Measurements from ENCODE around the gene ANGPTL1. TPM values are rescaled to one million over a fixed set of nuclear protein-coding genes. Genes with fewer than 3 reads are reported as not detected.
"Not testable (repeated sequence)": the region's sequence is repeated elsewhere in the genome, so short reads cannot be mapped to it uniquely, and the experiment has no call there.

The ANGPTL1 gene
- total and polyA plus RNA-seq, 10 of the 15 experiments (the other 5 are each of a cell fraction or from before 2014, with no cell fraction given): not detected

DNA sequence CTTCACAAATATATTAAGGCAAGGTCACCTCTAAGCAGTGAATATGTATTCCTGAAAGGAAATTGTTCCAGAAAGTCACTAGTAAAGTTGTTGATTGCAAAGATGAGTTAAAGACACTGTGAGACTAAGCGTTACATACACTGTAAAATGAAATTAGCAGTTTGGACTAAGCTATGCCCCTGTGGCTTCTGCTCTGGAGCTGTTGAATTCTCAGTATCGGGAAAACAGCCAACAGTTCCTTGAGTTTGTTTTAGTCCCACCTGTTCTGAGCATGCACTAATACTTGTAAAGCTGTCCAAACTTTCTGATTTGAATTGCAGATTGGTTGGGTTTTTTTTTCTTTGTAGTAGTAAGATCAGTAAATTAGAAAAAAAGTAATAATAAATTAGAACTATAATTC is 21.0 kb downstream of the ANGPTL1 start:
- Histone ChIP-seq H3K36me3 (ENCODE audit: control insufficient read depth in 2 of 2, insufficient read depth in 2 of 2, low read length in 1 of 2) (no peaks in the 10 kb centered on the region), H3K4me2 (ENCODE audit: control insufficient read depth, insufficient read depth) (no peak overlapping the region), H4K20me1 (ENCODE audit: control insufficient read depth, insufficient read depth) (no peaks in the 10 kb centered on the region), H3K27ac (ENCODE audit: control insufficient read depth, insufficient read depth) (no peak overlapping the region), H3K27me3 (replicated peaks in 1 of 2; ENCODE audit: control insufficient read depth in 2 of 2, insufficient read depth in 2 of 2, low read length in 1 of 2) (no peaks in the 10 kb centered on the region), H3K79me2 (ENCODE audit: control insufficient read depth, insufficient read depth, low read length) (no peaks in the 10 kb centered on the region), H3K4me3 (no peak overlapping the region), H3K4me1 (ENCODE audit: control insufficient read depth, insufficient read depth, low read length) (no peaks in the 10 kb centered on the region), H3K9ac (ENCODE audit: control insufficient read depth, insufficient read depth, low read length) (no peak overlapping the region), H3K9me3 (replicated peaks; ENCODE audit: control insufficient read depth, insufficient read depth, low read length) (no peaks in the 10 kb centered on the region), H2AFZ (ENCODE audit: control insufficient read depth, low read depth, low read length) (no peak overlapping the region)
- RAD21 ChIA-PET (ENCODE audit: unreplicated experiment): no interaction called here
- POLR2A ChIA-PET: no interaction called here
- no peak for FAIRE-seq
- 67% methylated on average over 2 of the region's 2 CpGs for WGBS (ENCODE audit: insufficient coverage, insufficient replicate concordance, low lambda C conversion rate, missing lambda C conversion rate)
- ATAC-seq: no peak
- no peak for DNase-seq (ENCODE audit: low read depth, low spot score)
- in situ Hi-C loops (cut with MboI) (no loop called here), intact Hi-C loops (cut with micrococcal nuclease; ENCODE audit: unreplicated experiment) (no loop called here)
- CTCF ChIA-PET: interaction anchor here (0.8 to 1.1 kb wide), 2 partner anchors 74 to 154 kb away, joined by 3 read pairs; no protein-coding TSS in a partner anchor
- no TSS peak for BruUV-seq (replicated peaks)
- SMC1A ChIA-PET (ENCODE audit: uncharacterized antibody, unreplicated experiment): no interaction called here
- TF ChIP-seq NR2C2 (IDR thresholded peaks at IDR 0.05; ENCODE audit: borderline replicate concordance, control insufficient read depth, insufficient read length, low read depth): no peak
- TF ChIP-seq, protein P1, sequence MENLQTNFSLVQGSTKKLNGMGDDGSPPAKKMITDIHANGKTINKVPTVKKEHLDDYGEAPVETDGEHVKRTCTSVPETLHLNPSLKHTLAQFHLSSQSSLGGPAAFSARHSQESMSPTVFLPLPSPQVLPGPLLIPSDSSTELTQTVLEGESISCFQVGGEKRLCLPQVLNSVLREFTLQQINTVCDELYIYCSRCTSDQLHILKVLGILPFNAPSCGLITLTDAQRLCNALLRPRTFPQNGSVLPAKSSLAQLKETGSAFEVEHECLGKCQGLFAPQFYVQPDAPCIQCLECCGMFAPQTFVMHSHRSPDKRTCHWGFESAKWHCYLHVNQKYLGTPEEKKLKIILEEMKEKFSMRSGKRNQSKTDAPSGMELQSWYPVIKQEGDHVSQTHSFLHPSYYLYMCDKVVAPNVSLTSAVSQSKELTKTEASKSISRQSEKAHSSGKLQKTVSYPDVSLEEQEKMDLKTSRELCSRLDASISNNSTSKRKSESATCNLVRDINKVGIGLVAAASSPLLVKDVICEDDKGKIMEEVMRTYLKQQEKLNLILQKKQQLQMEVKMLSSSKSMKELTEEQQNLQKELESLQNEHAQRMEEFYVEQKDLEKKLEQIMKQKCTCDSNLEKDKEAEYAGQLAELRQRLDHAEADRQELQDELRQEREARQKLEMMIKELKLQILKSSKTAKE (IDR thresholded peaks at IDR 0.05; ENCODE audit: low read depth, poor library complexity, severe bottlenecking): no peak

DNA sequence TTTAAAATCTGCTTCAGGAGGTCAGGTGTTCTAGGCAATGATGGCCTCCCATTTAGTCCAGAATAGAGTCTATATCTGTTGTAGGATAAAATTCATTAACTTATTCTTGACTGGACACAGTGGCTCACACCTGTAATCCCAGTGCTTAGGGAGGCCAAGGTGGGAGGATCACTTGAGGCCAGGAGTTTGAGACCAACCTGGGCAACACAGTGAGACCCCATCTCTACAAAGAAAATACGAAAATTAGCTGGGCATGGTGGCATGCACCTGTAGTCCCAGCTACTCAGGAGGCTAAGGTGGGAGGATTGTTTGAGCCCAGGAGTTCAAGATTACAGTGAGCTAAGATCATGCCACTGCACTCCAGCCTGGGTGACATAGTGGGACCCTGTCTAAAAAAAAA is 23.0 kb downstream of the ANGPTL1 start:
- H3K27ac ChIP-seq (ENCODE audit: control insufficient read depth, insufficient read depth); H3K4me2 ChIP-seq (ENCODE audit: control insufficient read depth, insufficient read depth); RAD21 ChIA-PET (ENCODE audit: unreplicated experiment); H3K36me3 ChIP-seq (ENCODE audit: control insufficient read depth in 2 of 2, insufficient read depth in 2 of 2, low read length in 1 of 2); H3K79me2 ChIP-seq (ENCODE audit: control insufficient read depth, insufficient read depth, low read length); CTCF ChIA-PET; FAIRE-seq; H2AFZ ChIP-seq (ENCODE audit: control insufficient read depth, low read depth, low read length); BruUV-seq (replicated peaks); H3K27me3 ChIP-seq (replicated peaks in 1 of 2; ENCODE audit: control insufficient read depth in 2 of 2, insufficient read depth in 2 of 2, low read length in 1 of 2); H3K9ac ChIP-seq (ENCODE audit: control insufficient read depth, insufficient read depth, low read length); H4K20me1 ChIP-seq (ENCODE audit: control insufficient read depth, insufficient read depth); in situ Hi-C loops (cut with MboI); DNase-seq (ENCODE audit: low read depth, low spot score); H3K9me3 ChIP-seq (replicated peaks; ENCODE audit: control insufficient read depth, insufficient read depth, low read length); intact Hi-C loops (cut with micrococcal nuclease; ENCODE audit: unreplicated experiment); H3K4me1 ChIP-seq (ENCODE audit: control insufficient read depth, insufficient read depth, low read length); H3K4me3 ChIP-seq; ATAC-seq: not testable (repeated sequence)
- POLR2A ChIA-PET: interaction anchor here (0.6 kb wide), 1 partner anchor 45 kb away, joined by 4 read pairs; no protein-coding TSS in a partner anchor
- 0% methylated on average over 1 of the region's 1 CpG for WGBS (ENCODE audit: insufficient coverage, insufficient replicate concordance, low lambda C conversion rate, missing lambda C conversion rate)
- SMC1A ChIA-PET (ENCODE audit: uncharacterized antibody, unreplicated experiment): interaction anchor here (1.0 kb wide), 1 partner anchor 25 kb away, joined by 3 read pairs; no protein-coding TSS in a partner anchor

All from GM12878 (cell line).